Activated CD4-positive, alpha-beta memory T cell treated with anti-CD3 and anti-CD28 coated beads for 36 hours (primary cell): Measurements from ENCODE around the gene RNF11. TPM values are rescaled to one million over a fixed set of nuclear protein-coding genes. Genes with fewer than 3 reads are reported as not detected.

Experiments
- CTCF ChIA-PET: fragments of 350-600 bp; sonication (Branson Sonifier 250); formaldehyde crosslinking; loops from one replicate; lab custom pipeline; 2021; ENCODE audit warnings: antibody characterized with exemption, inconsistent platforms; lab: Charles Lee
- POLR2A ChIA-PET: fragments of 350-600 bp; sonication (Branson Sonifier 250); formaldehyde crosslinking; loops from one replicate; lab custom pipeline; 2021; ENCODE audit warnings: antibody characterized with exemption; lab: Charles Lee
- DNase-seq: peaks from one replicate; pipeline ENCODE4 v3.0.0-alpha.2; 2020
- H3K27ac Mint-ChIP-seq: one replicate; pipeline ENCODE4 v1.8.0; 2021; ENCODE audit warnings: mixed read lengths
- H3K27me3 Mint-ChIP-seq: one replicate; pipeline ENCODE4 v1.8.0; 2021; ENCODE audit warnings: mixed read lengths
- H3K36me3 Mint-ChIP-seq: one replicate; pipeline ENCODE4 v1.8.0; 2021; ENCODE audit warnings: mixed read lengths
- H3K4me1 Mint-ChIP-seq: one replicate; pipeline ENCODE4 v1.8.0; 2021; ENCODE audit warnings: low read depth, mixed read lengths
- H3K4me3 Mint-ChIP-seq: one replicate; pipeline ENCODE4 v1.8.0; 2021; ENCODE audit warnings: mild to moderate bottlenecking, mixed read lengths
- H3K9me3 Mint-ChIP-seq: one replicate; pipeline ENCODE4 v1.8.0; 2021; ENCODE audit warnings: mixed read lengths
- intact Hi-C: fragments of 100-400 bp; cut with micrococcal nuclease; formaldehyde crosslinking; loops from one replicate; pipeline ENCODE4 v1.15.1; 2023
- total RNA-seq, 2 experiments: library from RNA; stranded (reverse); gene quantifications; one replicate each; pipeline ENCODE4 v1.2.3, GENCODE V29; 2021

RNF11 gene
- total RNA-seq, 2 experiments from 2014 or later: 26.3 to 31.9 TPM

GRCh38 chr1:51299185-51299885, 63.3 kb downstream of the RNF11 start:
- H3K9me3 Mint-ChIP-seq: no peaks in the 10 kb centered on the region
- H3K27ac Mint-ChIP-seq: no peak overlapping the region
- CTCF ChIA-PET: interaction anchor here (1.0 to 1.3 kb wide), 2 partner anchors 8 to 236 kb away, joined by 3 read pairs; no protein-coding TSS in a partner anchor
- no peak for DNase-seq
- no peaks in the 10 kb centered on the region for H3K27me3 Mint-ChIP-seq
- H3K4me1 Mint-ChIP-seq: peaks cover 19% of the 10 kb centered on the region
- intact Hi-C loops: loop anchor here (5.0 kb wide), 2 partner anchors 87 to 427 kb away; no protein-coding TSS in a partner anchor
- no peaks in the 10 kb centered on the region for H3K36me3 Mint-ChIP-seq
- no peak overlapping the region for H3K4me3 Mint-ChIP-seq
- POLR2A ChIA-PET: no interaction called here

GRCh38 chr1:51299981-51300670, 64.1 kb downstream of the RNF11 start:
- POLR2A ChIA-PET: no interaction called here
- no peak for DNase-seq
- Mint-ChIP-seq H3K27me3 (no peaks in the 10 kb centered on the region), H3K36me3 (no peaks in the 10 kb centered on the region), H3K9me3 (no peaks in the 10 kb centered on the region), H3K4me3 (no peak overlapping the region), H3K27ac (no peak overlapping the region), H3K4me1 (peaks cover 21% of the 10 kb centered on the region)
- CTCF ChIA-PET: interaction anchor here (1.0 to 1.3 kb wide), 2 partner anchors 8 to 235 kb away, joined by 3 read pairs; no protein-coding TSS in a partner anchor
- intact Hi-C loops: loop anchor here (5.0 kb wide), 2 partner anchors 88 to 428 kb away; no protein-coding TSS in a partner anchor

- Mint-ChIP-seq H3K36me3 (no peaks in the 10 kb centered on the region), H3K27ac (no peak overlapping the region), H3K4me1 (peaks cover 18% of the 10 kb centered on the region), H3K9me3 (no peaks in the 10 kb centered on the region), H3K27me3 (no peaks in the 10 kb centered on the region), H3K4me3 (no peak overlapping the region)
- CTCF ChIA-PET: interaction anchor here (1.4 kb wide), 1 partner anchor 109 kb away, joined by 3 read pairs; no protein-coding TSS in a partner anchor
- intact Hi-C loops: no loop called here
- no peak for DNase-seq
- POLR2A ChIA-PET: no interaction called here
Measured at GRCh38 chr1:51301152-51301843, 65.2 kb downstream of the RNF11 start.

GRCh38 chr1:51301844-51302162, 65.7 kb downstream of the RNF11 start:
- H3K36me3 Mint-ChIP-seq: no peaks in the 10 kb centered on the region
- no peak overlapping the region for H3K27ac Mint-ChIP-seq
- peaks cover 14% of the 10 kb centered on the region for H3K4me1 Mint-ChIP-seq
- intact Hi-C loops: no loop called here
- no peaks in the 10 kb centered on the region for H3K9me3 Mint-ChIP-seq
- ChIA-PET CTCF (interaction anchor here (1.4 kb wide), 1 partner anchor 110 kb away, joined by 3 read pairs; no protein-coding TSS in a partner anchor), POLR2A (no interaction called here)
- H3K27me3 Mint-ChIP-seq: no peaks in the 10 kb centered on the region
- H3K4me3 Mint-ChIP-seq: no peak overlapping the region
- no peak for DNase-seq

GRCh38 chr1:51302270-51302669, 66.2 kb downstream of the RNF11 start:
- intact Hi-C loops: no loop called here
- no peak for DNase-seq
- POLR2A ChIA-PET: no interaction called here
- H3K4me3 Mint-ChIP-seq: no peak overlapping the region
- peaks cover 13% of the 10 kb centered on the region for H3K4me1 Mint-ChIP-seq
- no peaks in the 10 kb centered on the region for H3K9me3 Mint-ChIP-seq
- H3K27me3 Mint-ChIP-seq: no peaks in the 10 kb centered on the region
- no peak overlapping the region for H3K27ac Mint-ChIP-seq
- H3K36me3 Mint-ChIP-seq: no peaks in the 10 kb centered on the region
- CTCF ChIA-PET: interaction anchor here (1.4 kb wide), 1 partner anchor 110 kb away, joined by 3 read pairs; no protein-coding TSS in a partner anchor

GRCh38 chr1:51302746-51303145, 66.7 kb downstream of the RNF11 start:
- Mint-ChIP-seq H3K27ac (no peak overlapping the region), H3K27me3 (no peaks in the 10 kb centered on the region)

GRCh38 chr1:51303315-51303714, 67.2 kb downstream of the RNF11 start:
- DNase-seq: no peak
- intact Hi-C loops: no loop called here
- Mint-ChIP-seq H3K9me3 (no peaks in the 10 kb centered on the region), H3K27ac (no peak overlapping the region), H3K36me3 (no peaks in the 10 kb centered on the region), H3K4me1 (peaks cover 10% of the 10 kb centered on the region), H3K4me3 (no peak overlapping the region), H3K27me3 (no peaks in the 10 kb centered on the region)
- POLR2A ChIA-PET: interaction anchor here (1.0 kb wide), 1 partner anchor 255 kb away, joined by 3 read pairs; no protein-coding TSS in a partner anchor
- CTCF ChIA-PET: interaction anchor here (0.6 kb wide), 1 partner anchor 61 kb away, joined by 5 read pairs; no protein-coding TSS in a partner anchor

More at GRCh38 chr1:51302746-51303145, 66.7 kb downstream of the RNF11 start:
- CTCF ChIA-PET: interaction anchor here (1.4 kb wide), 1 partner anchor 111 kb away, joined by 3 read pairs; no protein-coding TSS in a partner anchor
- no peak for DNase-seq
- intact Hi-C loops: no loop called here
- Mint-ChIP-seq H3K4me1 (peaks cover 10% of the 10 kb centered on the region), H3K36me3 (no peaks in the 10 kb centered on the region), H3K9me3 (no peaks in the 10 kb centered on the region), H3K4me3 (no peak overlapping the region)
- POLR2A ChIA-PET: no interaction called here

- Mint-ChIP-seq H3K9me3 (no peaks in the 10 kb centered on the region), H3K27me3 (no peaks in the 10 kb centered on the region), H3K36me3 (no peaks in the 10 kb centered on the region), H3K4me1 (peaks cover 10% of the 10 kb centered on the region), H3K4me3 (no peak overlapping the region), H3K27ac (no peak overlapping the region)
- ChIA-PET CTCF (interaction anchor here (0.6 kb wide), 1 partner anchor 62 kb away, joined by 5 read pairs; no protein-coding TSS in a partner anchor), POLR2A (interaction anchor here (1.0 kb wide), 1 partner anchor 255 kb away, joined by 3 read pairs; no protein-coding TSS in a partner anchor)
- intact Hi-C loops: no loop called here
- DNase-seq: peak; percentile 46
Measured at GRCh38 chr1:51303751-51304251, 67.7 kb downstream of the RNF11 start.

GRCh38 chr1:51304360-51304759, 68.3 kb downstream of the RNF11 start:
- CTCF ChIA-PET: no interaction called here
- Mint-ChIP-seq H3K9me3 (no peaks in the 10 kb centered on the region), H3K27me3 (no peaks in the 10 kb centered on the region)

GRCh38 chr1:51305371-51305823, 69.3 kb downstream of the RNF11 start:
- Mint-ChIP-seq H3K4me3 (no peak overlapping the region), H3K9me3 (no peaks in the 10 kb centered on the region), H3K27me3 (no peaks in the 10 kb centered on the region), H3K36me3 (no peaks in the 10 kb centered on the region), H3K4me1 (peaks cover 10% of the 10 kb centered on the region), H3K27ac (no peak overlapping the region)
- ChIA-PET CTCF (interaction anchor here (0.8 to 2.0 kb wide), 2 partner anchors 9 to 432 kb away, joined by 3 to 17 read pairs; no protein-coding TSS in a partner anchor), POLR2A (no interaction called here)
- intact Hi-C loops: no loop called here
- DNase-seq: no peak

More at GRCh38 chr1:51304360-51304759, 68.3 kb downstream of the RNF11 start:
- Mint-ChIP-seq H3K4me1 (peaks cover 10% of the 10 kb centered on the region), H3K27ac (no peak overlapping the region), H3K4me3 (no peak overlapping the region), H3K36me3 (no peaks in the 10 kb centered on the region)
- POLR2A ChIA-PET: interaction anchor here (1.0 kb wide), 1 partner anchor 254 kb away, joined by 3 read pairs; no protein-coding TSS in a partner anchor
- intact Hi-C loops: no loop called here
- DNase-seq: no peak

- no peak overlapping the region for H3K27ac Mint-ChIP-seq
- ChIA-PET CTCF (interaction anchor here (2.0 kb wide), 1 partner anchor 10 kb away, joined by 17 read pairs; no protein-coding TSS in a partner anchor), POLR2A (no interaction called here)
- no peak for DNase-seq
- H3K4me1 Mint-ChIP-seq: peaks cover 10% of the 10 kb centered on the region
- no peaks in the 10 kb centered on the region for H3K27me3 Mint-ChIP-seq
- no peaks in the 10 kb centered on the region for H3K36me3 Mint-ChIP-seq
- no peaks in the 10 kb centered on the region for H3K9me3 Mint-ChIP-seq
- intact Hi-C loops: no loop called here
- no peak overlapping the region for H3K4me3 Mint-ChIP-seq
Measured at GRCh38 chr1:51306950-51307349, 70.9 kb downstream of the RNF11 start.
